K562 (cell line): ENCODE data around the gene RABGAP1. TPM values are rescaled to one million over a fixed set of nuclear protein-coding genes. Genes with fewer than 3 reads are reported as not detected.
A peak's percentile ranks its signal among the peaks of the same experiment; 100 is the strongest.

Source experiments
- BCOR ChIP-seq: fragments of 450-650 bp; IDR thresholded peaks from 2 replicates; pipeline ENCODE4 v1.6.1; 2016
- BHLHE40 ChIP-seq: IDR thresholded peaks from 2 replicates; pipeline ENCODE4 v1.6.1; 2011; ENCODE audit warnings: low read length, improper control_type of control experiment
- E2F6 ChIP-seq, 2 experiments: IDR thresholded peaks; 2 replicates each; pipeline ENCODE4 v1.6.1; 2011; ENCODE audit warnings: borderline replicate concordance in 1 of 2, control low read depth in 1 of 2, low read depth in 1 of 2, low read length in 1 of 2, mild to moderate bottlenecking in 1 of 2, mixed read lengths in 1 of 2, moderate library complexity in 1 of 2; ENCODE audit not compliant: insufficient read depth in 1 of 2, insufficient read length in 1 of 2, poor library complexity in 1 of 2, severe bottlenecking in 1 of 2; ENCODE audit errors: extremely low read depth in 1 of 2
- FOXP1 ChIP-seq: sonication (generic); formaldehyde crosslinking; IDR thresholded peaks from 2 replicates; pipeline ENCODE4 v1.8.0; 2022; ENCODE audit warnings: mild to moderate bottlenecking, missing genetic modification reagents
- NR3C1 ChIP-seq: sonication (generic); formaldehyde crosslinking; IDR thresholded peaks from 2 replicates; pipeline ENCODE4 v1.8.1; 2022; ENCODE audit warnings: missing genetic modification reagents
- PML ChIP-seq: IDR thresholded peaks from 2 replicates; pipeline ENCODE4 v1.6.1; 2012; ENCODE audit warnings: low read length, inconsistent platforms
- POLR2A ChIP-seq: fragments of 450-650 bp; conservative IDR thresholded peaks from 2 replicates; pipeline ENCODE4 v1.6.1; 2016
- PPARD ChIP-seq: fragments of 250-450 bp; sonication (Bioruptor Pico); IDR thresholded peaks from 2 replicates; pipeline ENCODE4 v1.8.0; 2022; ENCODE audit warnings: inconsistent platforms, mild to moderate bottlenecking, moderate library complexity
- SIN3A ChIP-seq, 2 experiments: fragments of 150-350 bp in 1 of 2; IDR thresholded peaks; 2 replicates each; pipeline ENCODE4 v1.6.1; 2011 to 2016; ENCODE audit warnings: borderline replicate concordance in 2 of 2, low read depth in 2 of 2, low read length in 2 of 2, mild to moderate bottlenecking in 2 of 2, moderate library complexity in 2 of 2; ENCODE audit not compliant: control insufficient read depth in 1 of 2
- SREBF1 ChIP-seq: fragments of 150-350 bp; IDR thresholded peaks from 2 replicates; pipeline ENCODE4 v1.6.1; 2014; ENCODE audit warnings: antibody characterized with exemption, low read depth, low read length, borderline replicate concordance
- ZC3H11A ChIP-seq: IDR thresholded peaks from 2 replicates; pipeline ENCODE4 v1.6.1; 2012; ENCODE audit warnings: low read depth, low read length, improper control_type of control experiment
- ZNF24 ChIP-seq: fragments of 450-650 bp; IDR thresholded peaks from 2 replicates; pipeline ENCODE4 v1.6.1; 2016
- ZNF263 ChIP-seq: sonication (generic); formaldehyde crosslinking; IDR thresholded peaks from 2 replicates; pipeline ENCODE4 v1.8.0; 2022; ENCODE audit warnings: mild to moderate bottlenecking, missing genetic modification reagents, borderline replicate concordance
- ZNF41 ChIP-seq: fragments of 250-450 bp; sonication (Bioruptor Pico); conservative IDR thresholded peaks from 2 replicates; pipeline ENCODE4 v1.4.0; 2020; ENCODE audit warnings: mild to moderate bottlenecking
- ZNF766 ChIP-seq: fragments of 200-800 bp; sonication (Bioruptor generic); conservative IDR thresholded peaks from 2 replicates; pipeline ENCODE4 v1.6.1; 2016; ENCODE audit warnings: missing genetic modification characterization, missing compliant biosample characterization
- polyA plus RNA-seq, 8 experiments: library from polyadenylated mRNA; depleted of rRNA in 4 of 8; stranded (reverse) in 5 of 8; unstranded in 3 of 8; fragments of >200 nt; fragmentation: Nextera tagmentation in 2 of 8; fragmentation: Illumina TruSeq in 1 of 8; extraction: Ambion mirVana in 2 of 8; extraction: Trizol in 1 of 8; gene quantifications; 2 replicates each; pipeline versions ENCODE4 v1.2.1 to v1.2.3, GENCODE V29; 2011 to 2014; ENCODE audit warnings: inconsistent platforms in 1 of 8, missing spikeins in 1 of 8
- total RNA-seq, 7 experiments: library from RNA; depleted of rRNA in 6 of 7; stranded (reverse); fragments of >200 nt in 6 of 7; fragmentation: Illumina TruSeq in 2 of 7; extraction: Trizol in 2 of 7; gene quantifications; 2 replicates each; pipeline versions ENCODE4 v1.2.1 to v1.2.3, GENCODE V29; 2011 to 2021; ENCODE audit warnings: low replicate concordance in 1 of 7
- TF ChIP-seq, protein P1 (sequence below): fragments of 450-650 bp; IDR thresholded peaks from 2 replicates; pipeline ENCODE4 v1.6.1; 2017; ENCODE audit warnings: antibody characterized with exemption, mild to moderate bottlenecking
- TF ChIP-seq, protein P2 (sequence below): fragments of 450-650 bp; IDR thresholded peaks from 2 replicates; pipeline ENCODE4 v1.6.1; 2016; ENCODE audit warnings: borderline replicate concordance
- TF ChIP-seq, protein P3 (sequence below): sonication (generic); formaldehyde crosslinking; IDR thresholded peaks from 2 replicates; pipeline ENCODE4 v1.4.0; 2020; ENCODE audit warnings: mild to moderate bottlenecking, missing genetic modification reagents

RABGAP1 gene
- total and polyA plus RNA-seq, 9 of the 15 experiments (the other 6 are each of a cell fraction or from before 2014, with no cell fraction given) = 1.5 to 22.7 (median 13.1) TPM

DNA sequence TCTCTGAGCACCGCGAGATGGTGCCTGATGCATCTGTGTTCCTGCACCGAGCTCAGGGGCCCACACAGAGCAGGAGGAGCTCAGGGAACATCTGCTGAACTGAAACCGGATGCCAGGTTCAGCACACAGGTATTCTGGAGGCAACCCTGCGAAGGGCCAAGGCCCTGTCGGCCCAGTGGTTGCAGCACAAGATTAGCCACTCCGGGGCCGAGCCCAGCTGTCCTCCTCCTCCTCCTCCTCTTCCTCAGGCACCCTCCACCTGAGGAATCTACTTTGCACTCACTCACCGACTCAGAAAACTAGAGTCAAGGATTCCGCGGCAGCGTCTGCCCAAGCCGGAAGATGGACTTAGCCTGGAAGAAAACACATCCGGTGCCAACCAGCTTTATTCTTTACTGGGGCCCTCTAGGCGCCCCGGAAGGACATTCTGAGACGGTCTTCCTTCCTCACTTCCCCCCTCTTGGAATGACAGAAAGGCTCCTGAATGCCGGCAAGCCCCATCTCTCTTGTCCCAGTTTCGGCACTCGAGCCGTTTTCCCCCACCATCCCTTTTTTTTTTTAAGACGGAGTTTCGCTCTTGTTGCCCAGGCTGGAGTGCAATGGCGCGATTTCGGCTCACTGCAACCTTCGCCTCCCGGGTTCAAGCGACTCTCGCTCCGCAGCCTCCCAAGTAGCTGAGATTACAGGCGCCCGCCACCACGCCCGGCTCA is 27.7 kb upstream of the RABGAP1 start, which contains the start of gene ZBTB6 (continued):
- TF ChIP-seq, protein P1, sequence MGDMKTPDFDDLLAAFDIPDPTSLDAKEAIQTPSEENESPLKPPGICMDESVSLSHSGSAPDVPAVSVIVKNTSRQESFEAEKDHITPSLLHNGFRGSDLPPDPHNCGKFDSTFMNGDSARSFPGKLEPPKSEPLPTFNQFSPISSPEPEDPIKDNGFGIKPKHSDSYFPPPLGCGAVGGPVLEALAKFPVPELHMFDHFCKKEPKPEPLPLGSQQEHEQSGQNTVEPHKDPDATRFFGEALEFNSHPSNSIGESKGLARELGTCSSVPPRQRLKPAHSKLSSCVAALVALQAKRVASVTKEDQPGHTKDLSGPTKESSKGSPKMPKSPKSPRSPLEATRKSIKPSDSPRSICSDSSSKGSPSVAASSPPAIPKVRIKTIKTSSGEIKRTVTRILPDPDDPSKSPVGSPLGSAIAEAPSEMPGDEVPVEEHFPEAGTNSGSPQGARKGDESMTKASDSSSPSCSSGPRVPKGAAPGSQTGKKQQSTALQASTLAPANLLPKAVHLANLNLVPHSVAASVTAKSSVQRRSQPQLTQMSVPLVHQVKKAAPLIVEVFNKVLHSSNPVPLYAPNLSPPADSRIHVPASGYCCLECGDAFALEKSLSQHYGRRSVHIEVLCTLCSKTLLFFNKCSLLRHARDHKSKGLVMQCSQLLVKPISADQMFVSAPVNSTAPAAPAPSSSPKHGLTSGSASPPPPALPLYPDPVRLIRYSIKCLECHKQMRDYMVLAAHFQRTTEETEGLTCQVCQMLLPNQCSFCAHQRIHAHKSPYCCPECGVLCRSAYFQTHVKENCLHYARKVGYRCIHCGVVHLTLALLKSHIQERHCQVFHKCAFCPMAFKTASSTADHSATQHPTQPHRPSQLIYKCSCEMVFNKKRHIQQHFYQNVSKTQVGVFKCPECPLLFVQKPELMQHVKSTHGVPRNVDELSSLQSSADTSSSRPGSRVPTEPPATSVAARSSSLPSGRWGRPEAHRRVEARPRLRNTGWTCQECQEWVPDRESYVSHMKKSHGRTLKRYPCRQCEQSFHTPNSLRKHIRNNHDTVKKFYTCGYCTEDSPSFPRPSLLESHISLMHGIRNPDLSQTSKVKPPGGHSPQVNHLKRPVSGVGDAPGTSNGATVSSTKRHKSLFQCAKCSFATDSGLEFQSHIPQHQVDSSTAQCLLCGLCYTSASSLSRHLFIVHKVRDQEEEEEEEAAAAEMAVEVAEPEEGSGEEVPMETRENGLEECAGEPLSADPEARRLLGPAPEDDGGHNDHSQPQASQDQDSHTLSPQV = peak; percentile 49; the same call in 1 of the 2 replicates
- TF ChIP-seq BCOR (peak; percentile 86), E2F6 (IDR thresholded peaks at IDR 0.05; ENCODE audit: borderline replicate concordance in 1 of 2, extremely low read depth in 1 of 2, insufficient read depth in 1 of 2, insufficient read length in 1 of 2, low read depth in 1 of 2, low read length in 1 of 2, poor library complexity in 1 of 2, severe bottlenecking in 1 of 2) (peak; percentile 42 to 56), ZNF24 (no peak; the same call in 1 of the 2 replicates), ZNF766 (CRISPR knock-in tag) (peak; percentile 64; the same call in 1 of the 2 replicates), ZNF41 (CRISPR knock-in tag) (no peak), POLR2A (peak; percentile 87), PPARD (CRISPR knock-in tag) (no peak), NR3C1 (no peak), SIN3A (IDR thresholded peaks at IDR 0.05; ENCODE audit: borderline replicate concordance in 2 of 2, control insufficient read depth in 1 of 2, low read depth in 2 of 2, low read length in 2 of 2) (0 out of 4 replicates have a peak, but pooled peaks of 1 of the 2 experiments have one; percentile 48), PML (peak; percentile 71; the same call in 1 of the 2 replicates), ZNF263 (CRISPR knock-in tag) (peak; percentile 43; the same call in 1 of the 2 replicates), FOXP1 (CRISPR knock-in tag) (0 out of 2 replicates have a peak, but pooled peaks have one; percentile 64), SREBF1 (no peak), BHLHE40 (no peak), ZC3H11A (no peak)
- TF ChIP-seq, protein P2, sequence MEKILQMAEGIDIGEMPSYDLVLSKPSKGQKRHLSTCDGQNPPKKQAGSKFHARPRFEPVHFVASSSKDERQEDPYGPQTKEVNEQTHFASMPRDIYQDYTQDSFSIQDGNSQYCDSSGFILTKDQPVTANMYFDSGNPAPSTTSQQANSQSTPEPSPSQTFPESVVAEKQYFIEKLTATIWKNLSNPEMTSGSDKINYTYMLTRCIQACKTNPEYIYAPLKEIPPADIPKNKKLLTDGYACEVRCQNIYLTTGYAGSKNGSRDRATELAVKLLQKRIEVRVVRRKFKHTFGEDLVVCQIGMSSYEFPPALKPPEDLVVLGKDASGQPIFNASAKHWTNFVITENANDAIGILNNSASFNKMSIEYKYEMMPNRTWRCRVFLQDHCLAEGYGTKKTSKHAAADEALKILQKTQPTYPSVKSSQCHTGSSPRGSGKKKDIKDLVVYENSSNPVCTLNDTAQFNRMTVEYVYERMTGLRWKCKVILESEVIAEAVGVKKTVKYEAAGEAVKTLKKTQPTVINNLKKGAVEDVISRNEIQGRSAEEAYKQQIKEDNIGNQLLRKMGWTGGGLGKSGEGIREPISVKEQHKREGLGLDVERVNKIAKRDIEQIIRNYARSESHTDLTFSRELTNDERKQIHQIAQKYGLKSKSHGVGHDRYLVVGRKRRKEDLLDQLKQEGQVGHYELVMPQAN = peak; percentile 61; the same call in 1 of the 2 replicates
- TF ChIP-seq, protein P3, sequence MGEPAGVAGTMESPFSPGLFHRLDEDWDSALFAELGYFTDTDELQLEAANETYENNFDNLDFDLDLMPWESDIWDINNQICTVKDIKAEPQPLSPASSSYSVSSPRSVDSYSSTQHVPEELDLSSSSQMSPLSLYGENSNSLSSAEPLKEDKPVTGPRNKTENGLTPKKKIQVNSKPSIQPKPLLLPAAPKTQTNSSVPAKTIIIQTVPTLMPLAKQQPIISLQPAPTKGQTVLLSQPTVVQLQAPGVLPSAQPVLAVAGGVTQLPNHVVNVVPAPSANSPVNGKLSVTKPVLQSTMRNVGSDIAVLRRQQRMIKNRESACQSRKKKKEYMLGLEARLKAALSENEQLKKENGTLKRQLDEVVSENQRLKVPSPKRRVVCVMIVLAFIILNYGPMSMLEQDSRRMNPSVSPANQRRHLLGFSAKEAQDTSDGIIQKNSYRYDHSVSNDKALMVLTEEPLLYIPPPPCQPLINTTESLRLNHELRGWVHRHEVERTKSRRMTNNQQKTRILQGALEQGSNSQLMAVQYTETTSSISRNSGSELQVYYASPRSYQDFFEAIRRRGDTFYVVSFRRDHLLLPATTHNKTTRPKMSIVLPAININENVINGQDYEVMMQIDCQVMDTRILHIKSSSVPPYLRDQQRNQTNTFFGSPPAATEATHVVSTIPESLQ (CRISPR knock-in tag) = peak; percentile 34; the same call in 1 of the 2 replicates
